DND-41 (cell line): ENCODE measurements around the gene TNRC6A.

Experiments used
- CTCF ChIP-seq: IDR thresholded peaks from 2 replicates; pipeline ENCODE4 v1.5.1; 2012; ENCODE audit warnings: borderline replicate concordance, low read length, moderate library complexity, mild to moderate bottlenecking; ENCODE audit not compliant: poor library complexity, severe bottlenecking; ENCODE audit errors: extremely low read depth
- EZH2 ChIP-seq: IDR thresholded peaks from 3 replicates; pipeline ENCODE4 v1.6.1; 2012; ENCODE audit warnings: borderline replicate concordance, low read depth, mild to moderate bottlenecking, moderate library complexity, low read length, inconsistent platforms; ENCODE audit not compliant: severe bottlenecking

GRCh38 chr16:24734382-24734781 is 4.9 kb downstream of the TNRC6A start:
- TF ChIP-seq CTCF (no peak), EZH2 (no peak)
